H7 (cell line): ENCODE measurements around the gene SCYGR6. TPM values are rescaled to one million over a fixed set of nuclear protein-coding genes. Genes with fewer than 3 reads are reported as not detected.
"Not testable (repeated sequence)": the region's sequence is repeated elsewhere in the genome, so short reads cannot be mapped to it uniquely, and the experiment has no call there.

ENCODE experiments used
- DNase-seq: peaks from one replicate; pipeline ENCODE4 v3.0.0; 2012
- H3K27me3 ChIP-seq: 2 replicates; pipeline ENCODE4 v1.6.0; 2011; ENCODE audit warnings: mild to moderate bottlenecking, low read length; ENCODE audit not compliant: control insufficient read depth, insufficient read depth
- H3K36me3 ChIP-seq: replicated peaks from 2 replicates; pipeline ENCODE4 v1.5.1; 2011; ENCODE audit warnings: low read length; ENCODE audit not compliant: control insufficient read depth, insufficient read depth
- H3K4me3 ChIP-seq: 2 replicates; pipeline ENCODE4 v1.5.1; 2011; ENCODE audit warnings: low read depth, mild to moderate bottlenecking, control low read depth, low read length, moderate library complexity; ENCODE audit not compliant: insufficient read depth
- total RNA-seq: library from RNA; depleted of rRNA; stranded (reverse); fragments of >200 nt; shearing (Covaris generic); gene quantifications from 2 replicates; pipeline ENCODE4 v1.2.3, GENCODE V29; 2014; rRNA removed

SCYGR6 gene
- total RNA-seq, result not detected in 2 replicates

GRCh38 chr2:227724394-227725039 lies at the start of gene SCYGR6:
TSS of gene SCYGR6 (minus strand) at chr2:227724757. CDS start at chr2:227724757, 0 bp downstream.
- H3K27me3 ChIP-seq, result no peaks in the 10 kb centered on the region
- no peak within 1 kb of the TSS for H3K4me3 ChIP-seq
- H3K36me3 ChIP-seq, result no peaks in the 10 kb centered on the region
- no peak for DNase-seq

GRCh38 chr2:227774011-227774624 lies 49.6 kb upstream of the SCYGR6 start:
- Histone ChIP-seq H3K4me3 (no peak overlapping the region), H3K36me3 (no peaks in the 10 kb centered on the region), H3K27me3 (no peaks in the 10 kb centered on the region)
- DNase-seq, result peak; percentile 59

GRCh38 chr2:227772932-227773331 lies 48.4 kb upstream of the SCYGR6 start:
- no peak for DNase-seq
- no peaks in the 10 kb centered on the region for H3K36me3 ChIP-seq
- H3K27me3 ChIP-seq, result no peaks in the 10 kb centered on the region
- no peak overlapping the region for H3K4me3 ChIP-seq

GRCh38 chr2:227772197-227772661 lies 47.7 kb upstream of the SCYGR6 start:
- Histone ChIP-seq H3K36me3 (no peaks in the 10 kb centered on the region), H3K4me3 (no peak overlapping the region), H3K27me3 (no peaks in the 10 kb centered on the region)
- no peak for DNase-seq

GRCh38 chr2:227767830-227768229 lies 43.3 kb upstream of the SCYGR6 start:
- Histone ChIP-seq H3K4me3 (no peak overlapping the region), H3K27me3 (no peaks in the 10 kb centered on the region), H3K36me3 (no peaks in the 10 kb centered on the region)
- DNase-seq, result no peak

GRCh38 chr2:227766373-227766883 lies 41.9 kb upstream of the SCYGR6 start:
- Histone ChIP-seq H3K27me3 (no peaks in the 10 kb centered on the region), H3K4me3 (no peak overlapping the region), H3K36me3 (no peaks in the 10 kb centered on the region)
- DNase-seq, result peak; percentile 84

- H3K36me3 ChIP-seq, result no peaks in the 10 kb centered on the region
- DNase-seq, result no peak
Measured at GRCh38 chr2:227765788-227766372, 41.3 kb upstream of the SCYGR6 start.

GRCh38 chr2:227761740-227762476 lies 37.4 kb upstream of the SCYGR6 start:
- no peak for DNase-seq
- no peaks in the 10 kb centered on the region for H3K36me3 ChIP-seq
- H3K4me3 ChIP-seq, result no peak overlapping the region
- H3K27me3 ChIP-seq, result no peaks in the 10 kb centered on the region

More at GRCh38 chr2:227765788-227766372, 41.3 kb upstream of the SCYGR6 start:
- Histone ChIP-seq H3K4me3 (no peak overlapping the region), H3K27me3 (no peaks in the 10 kb centered on the region)

GRCh38 chr2:227759411-227760118 lies 35.0 kb upstream of the SCYGR6 start:
- no peaks in the 10 kb centered on the region for H3K27me3 ChIP-seq
- no peak for DNase-seq
- H3K4me3 ChIP-seq, result no peak overlapping the region
- no peaks in the 10 kb centered on the region for H3K36me3 ChIP-seq

GRCh38 chr2:227756261-227756660 lies 31.7 kb upstream of the SCYGR6 start:
- not testable (repeated sequence) for H3K4me3 ChIP-seq, H3K27me3 ChIP-seq, DNase-seq, H3K36me3 ChIP-seq

- no peak overlapping the region for H3K4me3 ChIP-seq
- no peaks in the 10 kb centered on the region for H3K27me3 ChIP-seq
- H3K36me3 ChIP-seq, result no peaks in the 10 kb centered on the region
- DNase-seq, result peak; percentile 76
Measured at GRCh38 chr2:227748079-227748478, 23.5 kb upstream of the SCYGR6 start.

GRCh38 chr2:227745594-227745993 lies 21.0 kb upstream of the SCYGR6 start, which contains the start of gene SCYGR8:
TSS of gene SCYGR8 (plus strand) at chr2:227745894. CDS start at chr2:227745894, 0 bp downstream.
- DNase-seq, result no peak
- Histone ChIP-seq H3K27me3 (no peaks in the 10 kb centered on the region), H3K36me3 (no peaks in the 10 kb centered on the region), H3K4me3 (no peak within 1 kb of the TSS)

- H3K36me3 ChIP-seq, H3K4me3 ChIP-seq, DNase-seq, H3K27me3 ChIP-seq: not testable (repeated sequence)
Measured at GRCh38 chr2:227740705-227741104, 16.1 kb upstream of the SCYGR6 start.

GRCh38 chr2:227739351-227739750 lies 14.8 kb upstream of the SCYGR6 start:
- no peak for DNase-seq
- Histone ChIP-seq H3K27me3 (no peaks in the 10 kb centered on the region), H3K4me3 (no peak overlapping the region), H3K36me3 (no peaks in the 10 kb centered on the region)
